Measurements from ENCODE around the gene VPS8. TPM values are rescaled to one million over a fixed set of nuclear protein-coding genes. Genes with fewer than 3 reads are reported as not detected.

VPS8 gene
- total RNA-seq, 6 experiments from 2014 or later: 26.8 to 34.8 (median 33.0) TPM

GRCh38 chr3:184810146-184810545 lies 1.8 kb upstream of the VPS8 start:
- peaks cover 3% of the 10 kb centered on the region; the same call in 1 of the 2 replicates for H3K27me3 Mint-ChIP-seq (ENCODE audit: insufficient read depth)
- peaks cover 55% of the 10 kb centered on the region for H3K4me1 Mint-ChIP-seq (ENCODE audit: low read depth)
- DNase-seq: no peak
- no peak overlapping the region for H3K4me3 Mint-ChIP-seq
- H3K36me3 Mint-ChIP-seq (ENCODE audit: low read depth): no peaks in the 10 kb centered on the region
- no peaks in the 10 kb centered on the region for H3K9me3 Mint-ChIP-seq
- no peak overlapping the region for H3K27ac Mint-ChIP-seq
- TF ChIP-seq CTCF (IDR thresholded peaks at IDR 0.05): no peak

- Mint-ChIP-seq H3K36me3 (ENCODE audit: low read depth) (0 out of 2 replicates have a peak, but pooled peaks cover under 1% of the 10 kb centered on the region), H3K4me3 (no peak overlapping the region), H3K27ac (no peak overlapping the region), H3K9me3 (no peaks in the 10 kb centered on the region), H3K4me1 (ENCODE audit: low read depth) (peaks cover 58% of the 10 kb centered on the region), H3K27me3 (ENCODE audit: insufficient read depth) (peaks cover 3% of the 10 kb centered on the region; the same call in 1 of the 2 replicates)
- no peak for DNase-seq
- TF ChIP-seq CTCF (IDR thresholded peaks at IDR 0.05): no peak
Observed at GRCh38 chr3:184811034-184811433, 932 bp upstream of the VPS8 start.

GRCh38 chr3:184811663-184811998 lies 335 bp upstream of the VPS8 start:
- Mint-ChIP-seq H3K9me3 (no peaks in the 10 kb centered on the region), H3K4me3 (peak overlapping the region; percentile 98), H3K36me3 (ENCODE audit: low read depth) (peaks cover 7% of the 10 kb centered on the region; the same call in 1 of the 2 replicates), H3K27ac (peak overlapping the region; percentile 95), H3K27me3 (ENCODE audit: insufficient read depth) (peaks cover 3% of the 10 kb centered on the region; the same call in 1 of the 2 replicates), H3K4me1 (ENCODE audit: low read depth) (peaks cover 61% of the 10 kb centered on the region)
- TF ChIP-seq CTCF (IDR thresholded peaks at IDR 0.05): no peak
- no peak for DNase-seq

GRCh38 chr3:184812662-184813042 lies 686 bp downstream of the VPS8 start:
- no peak for DNase-seq
- no peak for TF ChIP-seq CTCF (IDR thresholded peaks at IDR 0.05)
- H3K27me3 Mint-ChIP-seq (ENCODE audit: insufficient read depth): peaks cover 3% of the 10 kb centered on the region; the same call in 1 of the 2 replicates
- peak overlapping the region; percentile 98 for H3K4me3 Mint-ChIP-seq
- peak overlapping the region; percentile 95 for H3K27ac Mint-ChIP-seq
- no peaks in the 10 kb centered on the region for H3K9me3 Mint-ChIP-seq
- H3K4me1 Mint-ChIP-seq (ENCODE audit: low read depth): peaks cover 65% of the 10 kb centered on the region
- H3K36me3 Mint-ChIP-seq (ENCODE audit: low read depth): peaks cover 12% of the 10 kb centered on the region

- Mint-ChIP-seq H3K4me1 (ENCODE audit: low read depth) (peaks cover 63% of the 10 kb centered on the region), H3K4me3 (peak overlapping the region; percentile 98)
Observed at GRCh38 chr3:184813357-184813756, 1.4 kb downstream of the VPS8 start.

More at GRCh38 chr3:184813357-184813756, 1.4 kb downstream of the VPS8 start:
- Mint-ChIP-seq H3K27ac (no peak overlapping the region), H3K27me3 (ENCODE audit: insufficient read depth) (no peaks in the 10 kb centered on the region), H3K36me3 (ENCODE audit: low read depth) (peaks cover 16% of the 10 kb centered on the region), H3K9me3 (no peaks in the 10 kb centered on the region)
- TF ChIP-seq CTCF (IDR thresholded peaks at IDR 0.05): no peak
- DNase-seq: no peak
